ENCODE measurements around the gene CDH8.

CDH8 gene

DNA sequence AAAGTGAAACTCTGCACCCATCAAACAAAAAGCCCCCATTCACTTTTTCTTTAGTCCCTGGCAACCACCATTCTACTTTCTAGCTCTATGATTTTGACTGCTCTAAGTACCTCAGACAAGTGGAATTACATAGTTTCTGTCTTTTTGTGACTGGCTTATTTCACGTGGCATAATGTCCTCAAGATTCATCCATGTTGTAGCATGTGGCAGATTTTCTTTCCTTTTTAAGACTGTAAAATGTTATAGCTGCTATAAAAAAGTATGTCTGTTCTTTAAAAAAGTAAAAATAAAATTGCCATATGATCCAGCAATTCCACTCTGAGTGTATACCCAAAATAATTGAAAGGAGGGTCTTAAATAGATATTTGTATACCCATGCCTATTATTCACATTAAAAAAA, 429.7 kb downstream of the CDH8 start:
- no peak overlapping the region for H3K27ac Mint-ChIP-seq
- H3K27me3 Mint-ChIP-seq = no peaks in the 10 kb centered on the region
- H3K4me3 Mint-ChIP-seq = no peak overlapping the region
- no peaks in the 10 kb centered on the region for H3K4me1 Mint-ChIP-seq
- DNase-seq (ENCODE audit: low spot score in 2 of 2) = no peak
- ATAC-seq (ENCODE audit: low read depth) = no peak
- H3K9me3 Mint-ChIP-seq = peaks cover 9% of the 10 kb centered on the region
- no peaks in the 10 kb centered on the region for H3K36me3 Mint-ChIP-seq
